HepG2 (cell line): ENCODE measurements around the gene ACBD6. TPM values are rescaled to one million over a fixed set of nuclear protein-coding genes. Genes with fewer than 3 reads are reported as not detected.

Experiments used
- ATAC-seq: fragments of 200-7000 bp; cut with Tn5 transposase; 3 replicates; pipeline ENCODE4 v1.9.1; 2020; ENCODE audit warnings: mild to moderate bottlenecking, moderate library complexity
- BruUV-seq: library from RNA; stranded (reverse); fragments of 400-500 nt; replicated peaks from 2 replicates; lab custom pipeline; 2021; lab: Mats Ljungman, UMichigan
- CTCF ChIA-PET: fragments of 300-600 bp; formaldehyde crosslinking; extraction: SDS; loops from one replicate; lab custom pipeline; 2021; ENCODE audit warnings: low total read pairs, inconsistent platforms, low intra/inter-chr PET ratio; lab: Yijun Ruan, JAX
- POLR2A ChIA-PET: fragments of 350-600 bp; sonication (Branson Sonifier 250); formaldehyde crosslinking; loops from one replicate; lab custom pipeline; 2020; ENCODE audit warnings: antibody characterized with exemption, inconsistent platforms; lab: Yijun Ruan, JAX
- DNase-seq: peaks from one replicate; pipeline ENCODE4 v3.0.0-alpha.2; 2015; ENCODE audit warnings: low spot score
- FAIRE-seq: peaks from 3 replicates; lab custom pipeline; 2011; peaks lifted over from hg19 to GRCh38; lab: Jason Lieb, UNC
- H2AFZ ChIP-seq: one replicate; pipeline ENCODE4 v1.6.1; 2011; ENCODE audit warnings: low read length, inconsistent platforms
- H3K27ac ChIP-seq: fragments of 300-600 bp; 3 replicates; pipeline ENCODE4 v1.8.0; 2011; ENCODE audit warnings: mixed run types, mild to moderate bottlenecking, mixed read lengths, low read length, inconsistent platforms; ENCODE audit not compliant: insufficient read depth; ENCODE audit errors: extremely low read length
- H3K27me3 ChIP-seq, 2 experiments: fragments of 200-600 bp in 1 of 2; 2 replicates in 1 of 2; 3 replicates in 1 of 2; pipeline versions ENCODE4 v1.6.0 to v1.8.0; 2011; ENCODE audit warnings: low read length in 2 of 2, mild to moderate bottlenecking in 2 of 2, moderate library complexity in 2 of 2, inconsistent platforms in 1 of 2; ENCODE audit not compliant: insufficient read depth in 2 of 2, control insufficient read depth in 1 of 2
- H3K36me3 ChIP-seq, 2 experiments: fragments of 200-600 bp in 1 of 2; replicated peaks in 1 of 2; 2 replicates in 1 of 2; 3 replicates in 1 of 2; pipeline versions ENCODE4 v1.5.1 to v1.8.0; 2011; ENCODE audit warnings: low read length in 2 of 2, inconsistent platforms in 1 of 2; ENCODE audit not compliant: insufficient read depth in 2 of 2, control insufficient read depth in 1 of 2
- H3K4me1 ChIP-seq: 2 replicates; pipeline ENCODE4 v1.5.1; 2012; ENCODE audit warnings: low read length, inconsistent platforms; ENCODE audit not compliant: insufficient read depth
- H3K4me2 ChIP-seq: 2 replicates; pipeline ENCODE4 v1.6.0; 2011; ENCODE audit warnings: low read depth, low read length, inconsistent platforms
- H3K4me3 ChIP-seq, 3 experiments: fragments of 200-600 bp in 1 of 3; sonication (generic), shearing (Covaris generic) in 1 of 3; replicated peaks in 1 of 3; 2 replicates each; pipeline ENCODE4 v1.5.1; 2011 to 2016; ENCODE audit warnings: low read length in 3 of 3, inconsistent platforms in 2 of 3, low read depth in 2 of 3, mild to moderate bottlenecking in 2 of 3, control low read depth in 1 of 3, mixed read lengths in 1 of 3; ENCODE audit not compliant: insufficient read depth in 1 of 3
- H3K79me2 ChIP-seq: one replicate; pipeline ENCODE4 v1.6.1; 2011; ENCODE audit warnings: low read length, inconsistent platforms; ENCODE audit not compliant: insufficient read depth
- H3K9ac ChIP-seq: 2 replicates; pipeline ENCODE4 v1.6.0; 2011; ENCODE audit warnings: mild to moderate bottlenecking, low read depth, low read length, inconsistent platforms; ENCODE audit not compliant: insufficient read depth
- H3K9me3 ChIP-seq: 2 replicates; pipeline ENCODE4 v1.5.1; 2012; ENCODE audit warnings: mild to moderate bottlenecking, low read length
- H4K20me1 ChIP-seq: 2 replicates; pipeline ENCODE4 v1.6.0; 2011; ENCODE audit warnings: inconsistent platforms, mild to moderate bottlenecking, low read length, moderate library complexity; ENCODE audit not compliant: insufficient read depth
- CEBPG ChIP-seq: IDR thresholded peaks from 2 replicates; pipeline ENCODE4 v1.6.1; 2016
- ETV5 ChIP-seq: IDR thresholded peaks from 2 replicates; pipeline ENCODE4 v1.6.1; 2018; ENCODE audit warnings: missing biosample characterization, missing genetic modification reagents, inconsistent platforms, borderline replicate concordance
- IRF2 ChIP-seq: IDR thresholded peaks from 2 replicates; pipeline ENCODE4 v1.6.1; 2018; ENCODE audit warnings: missing genetic modification reagents, missing compliant biosample characterization
- MXD4 ChIP-seq: IDR thresholded peaks from 2 replicates; pipeline ENCODE4 v1.6.1; 2016; ENCODE audit warnings: mild to moderate bottlenecking, missing biosample characterization, missing genetic modification reagents
- RNF219 ChIP-seq: sonication (generic); formaldehyde crosslinking; IDR thresholded peaks from 2 replicates; pipeline ENCODE4 v1.5.0; 2020; ENCODE audit warnings: mild to moderate bottlenecking, missing genetic modification reagents
- TIGD3 ChIP-seq: sonication (generic); formaldehyde crosslinking; IDR thresholded peaks from 2 replicates; pipeline ENCODE4 v1.5.1; 2020; ENCODE audit warnings: mild to moderate bottlenecking, missing genetic modification reagents, borderline replicate concordance
- ZBTB2 ChIP-seq: sonication (generic); formaldehyde crosslinking; IDR thresholded peaks from 2 replicates; pipeline ENCODE4 v1.8.0; 2022; ENCODE audit warnings: low read depth, missing genetic modification reagents
- ZNF550 ChIP-seq: sonication (generic); formaldehyde crosslinking; IDR thresholded peaks from 2 replicates; pipeline ENCODE4 v1.4.0; 2020; ENCODE audit warnings: mild to moderate bottlenecking, missing genetic modification reagents, borderline replicate concordance
- ZNF580 ChIP-seq: IDR thresholded peaks from 2 replicates; pipeline ENCODE4 v1.6.1; 2016; ENCODE audit warnings: low read depth, borderline replicate concordance
- ZNF704 ChIP-seq: sonication (generic); formaldehyde crosslinking; IDR thresholded peaks from 2 replicates; pipeline ENCODE4 v1.8.1; 2023; ENCODE audit warnings: mild to moderate bottlenecking, inconsistent platforms, moderate library complexity, missing genetic modification reagents, borderline replicate concordance
- WGBS: methylation state at CpG from one replicate; pipeline ENCODE4 v1.1.6; 2017; ENCODE audit warnings: low lambda C conversion rate; 5-methylcytosine and 5-hydroxymethylcytosine counted together
- in situ Hi-C: cut with HindIII; loops from 2 replicates; pipeline ENCODE4 v1.10.0; 2017; ENCODE audit warnings: low pct_unique_long_range_greater_than_20kb; ENCODE audit not compliant: extremely low pct_ligation_motif_present
- intact Hi-C: fragments of 100-400 bp; cut with micrococcal nuclease; formaldehyde crosslinking; loops from one replicate; pipeline ENCODE4 v1.10.0; 2022; ENCODE audit not compliant: unreplicated experiment
- polyA plus RNA-seq, 8 experiments: library from polyadenylated mRNA; depleted of rRNA in 3 of 8; stranded (reverse) in 7 of 8; unstranded in 1 of 8; fragments of >200 nt; fragmentation: Illumina TruSeq in 4 of 8; extraction: Trizol in 4 of 8; gene quantifications; 2 replicates each; pipeline versions ENCODE4 v1.2.1 to v1.2.3, GENCODE V29; 2011 to 2016; ENCODE audit warnings: low read depth in 4 of 8, missing spikeins in 1 of 8, mixed read lengths in 1 of 8; ENCODE audit not compliant: insufficient read depth in 1 of 8
- total RNA-seq, 5 experiments: library from RNA; depleted of rRNA; stranded (reverse); fragments of >200 nt; fragmentation: Illumina TruSeq; extraction: Trizol; gene quantifications; 2 replicates each; pipeline ENCODE4 v1.2.3, GENCODE V29; 2016; ENCODE audit warnings: low read depth in 1 of 5
- TF ChIP-seq, protein P1 (sequence below): IDR thresholded peaks from 2 replicates; pipeline ENCODE4 v1.6.1; 2016; ENCODE audit warnings: control low read depth

The ACBD6 gene
- total and polyA plus RNA-seq, 2 of the 13 experiments (the other 11 are each of a cell fraction or from before 2014, with no cell fraction given): 33.5 to 47.2 TPM

- no peak for ATAC-seq
- Histone ChIP-seq H3K4me3 (no peak overlapping the region), H2AFZ (no peak overlapping the region), H3K9me3 (no peaks in the 10 kb centered on the region), H3K9ac (no peak overlapping the region), H3K4me1 (peaks cover 46% of the 10 kb centered on the region), H3K27me3 (peaks cover 8 to 46% of the 10 kb centered on the region in 2 experiments), H3K4me2 (no peak overlapping the region), H3K36me3 (no peaks in the 10 kb centered on the region), H4K20me1 (no peaks in the 10 kb centered on the region), H3K79me2 (no peaks in the 10 kb centered on the region), H3K27ac (no peak overlapping the region)
- DNase-seq: no peak
- no TSS peak for BruUV-seq
- FAIRE-seq: no peak
- TF ChIP-seq ZNF580 (no peak), ZBTB2 (CRISPR knock-in tag) (no peak), TIGD3 (CRISPR knock-in tag) (no peak), CEBPG (CRISPR knock-in tag) (no peak), ZNF550 (CRISPR knock-in tag) (no peak), ZNF704 (CRISPR knock-in tag) (no peak), MXD4 (CRISPR knock-in tag) (no peak), ETV5 (no peak), RNF219 (CRISPR knock-in tag) (no peak), IRF2 (no peak)
- TF ChIP-seq, protein P1, sequence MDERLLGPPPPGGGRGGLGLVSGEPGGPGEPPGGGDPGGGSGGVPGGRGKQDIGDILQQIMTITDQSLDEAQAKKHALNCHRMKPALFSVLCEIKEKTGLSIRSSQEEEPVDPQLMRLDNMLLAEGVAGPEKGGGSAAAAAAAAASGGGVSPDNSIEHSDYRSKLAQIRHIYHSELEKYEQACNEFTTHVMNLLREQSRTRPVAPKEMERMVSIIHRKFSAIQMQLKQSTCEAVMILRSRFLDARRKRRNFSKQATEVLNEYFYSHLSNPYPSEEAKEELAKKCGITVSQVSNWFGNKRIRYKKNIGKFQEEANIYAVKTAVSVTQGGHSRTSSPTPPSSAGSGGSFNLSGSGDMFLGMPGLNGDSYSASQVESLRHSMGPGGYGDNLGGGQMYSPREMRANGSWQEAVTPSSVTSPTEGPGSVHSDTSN (CRISPR knock-in tag): no peak
- intact Hi-C loops (no loop called here), in situ Hi-C loops (loop anchor here (5.0 kb wide), 1 partner anchor 50 kb away; no protein-coding TSS in a partner anchor)
- WGBS: 71% methylated on average over 7 of the region's 8 CpGs
- ChIA-PET CTCF (no interaction called here), POLR2A (no interaction called here)
Measured at GRCh38 chr1:180257486-180257885, 244.9 kb downstream of the ACBD6 start.
